Measurements from ENCODE around the gene CIZ1. TPM values are rescaled to one million over a fixed set of nuclear protein-coding genes. Genes with fewer than 3 reads are reported as not detected.

The CIZ1 gene
- total RNA-seq, 1 experiment from 2014 or later: 104 TPM

GRCh38 chr9:128169492-128169891 lies 21.9 kb downstream of the CIZ1 start:
- TF ChIP-seq CTCF (conservative IDR thresholded peaks at IDR 0.05): no peak
- Histone ChIP-seq H2BK12ac (ENCODE audit: insufficient read length, low read depth, low read length) (no peak overlapping the region), H3K79me1 (ENCODE audit: insufficient read depth, low read depth, low read length, poor library complexity, severe bottlenecking) (no peaks in the 10 kb centered on the region), H3K23me2 (ENCODE audit: insufficient read length, low read depth, low read length, poor library complexity, severe bottlenecking) (no peaks in the 10 kb centered on the region), H3K27ac (ENCODE audit: insufficient read length, low read depth, low read length) (no peak overlapping the region), H3T11ph (ENCODE audit: low read length) (no peak overlapping the region), H3K14ac (ENCODE audit: insufficient read depth, low read length) (no peak overlapping the region), H3K56ac (ENCODE audit: insufficient read length, low read depth, low read length) (no peak overlapping the region), H3K4me1 (ENCODE audit: insufficient read depth, low read length) (no peaks in the 10 kb centered on the region), H2AK5ac (ENCODE audit: insufficient read length, low read length) (no peak overlapping the region), H3K4me2 (ENCODE audit: insufficient read depth, insufficient read length, low read length) (no peak overlapping the region), H4K91ac (ENCODE audit: insufficient read length, low read depth, low read length) (no peak overlapping the region), H3K23ac (ENCODE audit: insufficient read length, low read depth, low read length) (no peak overlapping the region), H4K8ac (replicated peaks; ENCODE audit: insufficient read length, low read depth, low read length) (no peak overlapping the region), H4K20me1 (ENCODE audit: control insufficient read depth, insufficient read depth, insufficient read length) (no peaks in the 10 kb centered on the region), H2BK15ac (ENCODE audit: low read depth, low read length) (no peak overlapping the region), H2BK5ac (ENCODE audit: insufficient read length, low read length) (no peak overlapping the region), H3K9ac (ENCODE audit: extremely low read depth, insufficient read length, low read length) (no peak overlapping the region), H3K79me2 (ENCODE audit: insufficient read depth, low read length) (no peaks in the 10 kb centered on the region), H2BK120ac (ENCODE audit: low read depth, low read length, poor library complexity, severe bottlenecking) (no peak overlapping the region), H3K9me3 (ENCODE audit: control insufficient read depth, low read depth, low read length) (no peaks in the 10 kb centered on the region), H2BK20ac (ENCODE audit: low read depth, low read length, poor library complexity, severe bottlenecking) (no peak overlapping the region), H3K27me3 (ENCODE audit: insufficient read depth, low read length) (no peaks in the 10 kb centered on the region), H3K4ac (ENCODE audit: low read depth, low read length) (no peak overlapping the region), H2AFZ (ENCODE audit: low read length) (no peak overlapping the region), H4K5ac (ENCODE audit: insufficient read length, low read depth, low read length) (no peak overlapping the region), H3K18ac (ENCODE audit: insufficient read length, low read depth, low read length) (no peak overlapping the region)
- H3K27ac Mint-ChIP-seq: no peak overlapping the region
- H3K36me3 Mint-ChIP-seq (ENCODE audit: insufficient read depth in 1 of 3, low read depth in 3 of 3): peaks cover 20 to 63% (median 45%) of the 10 kb centered on the region in 3 experiments
- no peaks in the 10 kb centered on the region for H3K9me3 Mint-ChIP-seq
- H3K4me1 Mint-ChIP-seq: no peaks in the 10 kb centered on the region
- WGBS (ENCODE audit: extremely low coverage, insufficient read length, low lambda C conversion rate): no CpG with 5 or more reads among the region's 8 CpGs
- no peaks in the 10 kb centered on the region for H3K27me3 Mint-ChIP-seq (ENCODE audit: low read depth)
- H3K4me3 Mint-ChIP-seq: no peak overlapping the region
- no peak for DNase-seq

All from H9 (cell line).